ENCODE results near the gene DDIT4. TPM values are rescaled to one million over a fixed set of nuclear protein-coding genes. Genes with fewer than 3 reads are reported as not detected.

Gene DDIT4
- total and polyA plus RNA-seq, 2 of the 4 experiments (the other 2 are of a cell fraction): 59.6 to 108 TPM

GRCh38 chr10:72316386-72316700 lies 42.6 kb downstream of the DDIT4 start:
- POLR2A ChIA-PET (ENCODE audit: unreplicated experiment): no interaction called here
- WGBS, 2 experiments (ENCODE audit: extremely low coverage in 2 of 2, insufficient read length in 1 of 2): no CpG with 5 or more reads among the region's 3 CpGs
- Histone ChIP-seq H4K8ac (ENCODE audit: low read depth in 2 of 2, low read length in 2 of 2) (no peak overlapping the region; a peak in 2 of 4 replicates), H3K4ac (ENCODE audit: low read depth, low read length) (peak overlapping the region; percentile 57), H3K56ac (ENCODE audit: extremely low read depth, insufficient read depth, low read length) (no peak overlapping the region), H3K27ac (ENCODE audit: insufficient read depth, low read length) (no peak overlapping the region), H3K9me1 (ENCODE audit: insufficient read depth, low read length) (peaks cover 8% of the 10 kb centered on the region), H3K14ac (replicated peaks; ENCODE audit: low read depth, low read length) (no peak overlapping the region), H2AK5ac (ENCODE audit: low read depth, low read length) (peak overlapping the region; percentile 84; the same call in 1 of the 2 replicates), H3K4me1 (ENCODE audit: control insufficient read depth, insufficient read depth, low read length) (peaks cover 28% of the 10 kb centered on the region), H3K23ac (ENCODE audit: low read depth, low read length) (no peak overlapping the region), H3K36me3 (ENCODE audit: control insufficient read depth, insufficient read depth, low read length) (no peaks in the 10 kb centered on the region), H3K18ac (ENCODE audit: low read depth, low read length) (no peak overlapping the region), H3K4me3 (ENCODE audit: insufficient read depth, low read depth, low read length) (no peak overlapping the region), H4K91ac (ENCODE audit: insufficient read depth, low read depth, low read length) (peak overlapping the region; percentile 48), H4K20me1 (ENCODE audit: insufficient read depth, low read length) (no peaks in the 10 kb centered on the region), H2BK15ac (ENCODE audit: low read depth, low read length) (peak overlapping the region; percentile 84; the same call in 2 of the 3 replicates), H2BK5ac (ENCODE audit: low read depth, low read length, poor library complexity, severe bottlenecking) (no peak overlapping the region), H3K79me1 (ENCODE audit: low read depth in 1 of 2, low read length in 2 of 2) (peaks cover 0 to 10% of the 10 kb centered on the region in 2 experiments; a peak in 2 of 4 replicates), H3K27me3 (ENCODE audit: control insufficient read depth, insufficient read depth, low read length) (no peaks in the 10 kb centered on the region), H2AFZ (replicated peaks; ENCODE audit: low read length, poor library complexity) (no peak overlapping the region), H2BK120ac (ENCODE audit: low read depth, low read length) (peak overlapping the region; percentile 35; the same call in 1 of the 2 replicates), H2BK20ac (ENCODE audit: low read depth, low read length) (peak overlapping the region; percentile 20; the same call in 1 of the 2 replicates), H4K5ac (ENCODE audit: low read depth, low read length) (no peak overlapping the region), H2AK9ac (replicated peaks; ENCODE audit: low read depth, low read length, poor library complexity) (peak overlapping the region; percentile 49), H3K9ac (ENCODE audit: low read depth, low read length) (no peak overlapping the region), H3K9me3 (ENCODE audit: control insufficient read depth, insufficient read depth, low read length) (no peaks in the 10 kb centered on the region), H3K4me2 (ENCODE audit: low read depth, low read length) (no peak overlapping the region)
- CTCF ChIA-PET: interaction anchor here (0.6 kb wide), 1 partner anchor 65 kb away, joined by 3 read pairs; no protein-coding TSS in a partner anchor
- in situ Hi-C loops (cut with MboI; ENCODE audit: low sequenced_read_pairs) (no loop called here), intact Hi-C loops (cut with micrococcal nuclease) (no loop called here), dilution Hi-C loops (cut with HindIII; ENCODE audit: low sequenced_read_pairs, unreplicated experiment) (no loop called here)
- no peak for DNase-seq
- no TSS peak for BruUV-seq (replicated peaks)
- no peak for ATAC-seq (ENCODE audit: low read depth)
- TF ChIP-seq USF2 (IDR thresholded peaks at IDR 0.05; ENCODE audit: low read depth, low read length) (no peak), CEBPB (IDR thresholded peaks at IDR 0.05; ENCODE audit: low read depth, low read length) (no peak), RFX5 (IDR thresholded peaks at IDR 0.05; ENCODE audit: low read depth, low read length) (no peak), CHD1 (IDR thresholded peaks at IDR 0.05; ENCODE audit: low read depth, low read length) (no peak), RAD21 (IDR thresholded peaks at IDR 0.05; ENCODE audit: low read length) (no peak), BHLHE40 (IDR thresholded peaks at IDR 0.05; ENCODE audit: low read depth, low read length) (no peak), ELK1 (IDR thresholded peaks at IDR 0.05; ENCODE audit: borderline replicate concordance, low read depth, low read length) (no peak), MAZ (IDR thresholded peaks at IDR 0.05; ENCODE audit: borderline replicate concordance, low read depth, low read length) (no peak), RCOR1 (IDR thresholded peaks at IDR 0.05; ENCODE audit: insufficient replicate concordance, low read length) (no peak), NFE2L2 (IDR thresholded peaks at IDR 0.05; ENCODE audit: low read depth, low read length) (no peak), SMC3 (IDR thresholded peaks at IDR 0.05; ENCODE audit: low read depth, low read length) (no peak), MAFK (IDR thresholded peaks at IDR 0.05; ENCODE audit: low read depth, low read length) (no peak), CTCF (conservative IDR thresholded peaks at IDR 0.05; ENCODE audit: low read depth, low read length) (no peak), POLR2A (IDR thresholded peaks at IDR 0.05; ENCODE audit: low read depth, low read length) (no peak)
